ENCODE results near the gene WASL. TPM values are rescaled to one million over a fixed set of nuclear protein-coding genes. Genes with fewer than 3 reads are reported as not detected.

WASL gene
- total RNA-seq, 1 donor from 2014 or later: 42.7 TPM

DNA sequence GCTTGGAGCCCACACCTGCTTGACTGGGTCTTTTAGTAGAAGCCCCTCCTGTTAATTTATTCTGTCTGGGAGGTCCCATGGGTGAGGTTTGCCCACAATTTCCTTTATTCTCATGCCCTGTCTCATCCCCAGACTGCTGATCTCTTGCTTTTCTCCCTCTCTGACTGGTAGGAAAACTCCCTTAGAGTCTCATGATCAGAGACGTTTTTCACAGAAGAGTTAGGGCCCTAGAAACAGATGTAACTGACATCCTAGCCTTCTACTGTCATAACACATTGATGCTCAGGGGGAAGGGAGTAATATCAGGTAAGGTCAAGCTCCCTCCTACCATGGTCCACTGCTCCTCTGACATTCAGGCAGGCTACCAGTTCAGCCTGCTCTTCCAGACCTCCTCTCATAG lies 43.7 kb upstream of the WASL start:
- H3K36me3 Mint-ChIP-seq (ENCODE audit: unreplicated experiment): no peaks in the 10 kb centered on the region
- H3K4me1 Mint-ChIP-seq (ENCODE audit: unreplicated experiment): peaks cover 2% of the 10 kb centered on the region
- DNase-seq (ENCODE audit: extremely low spot score, unreplicated experiment): no peak
- H3K27ac Mint-ChIP-seq (ENCODE audit: unreplicated experiment): no peak overlapping the region
- no peak overlapping the region for H3K4me3 Mint-ChIP-seq (ENCODE audit: unreplicated experiment)
- peaks cover 13% of the 10 kb centered on the region for H3K27me3 Mint-ChIP-seq (ENCODE audit: unreplicated experiment)
- no peak for TF ChIP-seq CTCF (IDR thresholded peaks at IDR 0.05)
- no peaks in the 10 kb centered on the region for H3K9me3 Mint-ChIP-seq (ENCODE audit: unreplicated experiment)

- TF ChIP-seq CTCF (IDR thresholded peaks at IDR 0.05): no peak
- Mint-ChIP-seq H3K4me3 (ENCODE audit: unreplicated experiment) (no peak overlapping the region), H3K27me3 (ENCODE audit: unreplicated experiment) (peaks cover 15% of the 10 kb centered on the region), H3K4me1 (ENCODE audit: unreplicated experiment) (no peaks in the 10 kb centered on the region), H3K9me3 (ENCODE audit: unreplicated experiment) (no peaks in the 10 kb centered on the region), H3K36me3 (ENCODE audit: unreplicated experiment) (no peaks in the 10 kb centered on the region), H3K27ac (ENCODE audit: unreplicated experiment) (no peak overlapping the region)
- DNase-seq (ENCODE audit: extremely low spot score, unreplicated experiment): no peak
Observed at GRCh38 chr7:123791001-123791400, 42.2 kb upstream of the WASL start.

GRCh38 chr7:123789817-123790216 lies 41.0 kb upstream of the WASL start:
- Mint-ChIP-seq H3K9me3 (ENCODE audit: unreplicated experiment) (no peaks in the 10 kb centered on the region), H3K4me1 (ENCODE audit: unreplicated experiment) (no peaks in the 10 kb centered on the region), H3K4me3 (ENCODE audit: unreplicated experiment) (no peak overlapping the region), H3K27me3 (ENCODE audit: unreplicated experiment) (peaks cover 15% of the 10 kb centered on the region), H3K27ac (ENCODE audit: unreplicated experiment) (no peak overlapping the region), H3K36me3 (ENCODE audit: unreplicated experiment) (no peaks in the 10 kb centered on the region)
- no peak for TF ChIP-seq CTCF (IDR thresholded peaks at IDR 0.05)
- no peak for DNase-seq (ENCODE audit: extremely low spot score, unreplicated experiment)

GRCh38 chr7:123789206-123789784 lies 40.5 kb upstream of the WASL start:
- Mint-ChIP-seq H3K36me3 (ENCODE audit: unreplicated experiment) (no peaks in the 10 kb centered on the region), H3K9me3 (ENCODE audit: unreplicated experiment) (no peaks in the 10 kb centered on the region), H3K27ac (ENCODE audit: unreplicated experiment) (no peak overlapping the region), H3K4me3 (ENCODE audit: unreplicated experiment) (no peak overlapping the region), H3K27me3 (ENCODE audit: unreplicated experiment) (peaks cover 15% of the 10 kb centered on the region), H3K4me1 (ENCODE audit: unreplicated experiment) (no peaks in the 10 kb centered on the region)
- no peak for TF ChIP-seq CTCF (IDR thresholded peaks at IDR 0.05)
- DNase-seq (ENCODE audit: extremely low spot score, unreplicated experiment): no peak

DNA sequence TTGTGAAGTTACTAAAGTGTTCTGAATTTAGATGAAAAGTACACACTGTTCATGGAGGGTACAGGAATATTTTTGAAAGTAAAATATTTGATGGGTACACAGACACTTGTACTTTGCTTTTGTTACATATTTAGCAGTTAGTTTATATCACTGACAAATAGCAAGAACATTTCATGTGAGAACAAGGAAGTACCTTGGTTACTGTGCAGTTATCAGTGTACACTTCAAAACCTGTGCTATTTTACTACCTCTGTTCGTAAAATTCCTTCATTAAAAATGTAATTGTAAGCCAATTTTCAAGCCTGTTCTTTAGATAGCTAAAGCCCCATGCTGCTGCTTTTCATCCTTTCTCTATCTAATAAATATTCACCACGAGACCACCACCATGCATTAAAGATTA lies 39.8 kb upstream of the WASL start:
- no peak overlapping the region for H3K27ac Mint-ChIP-seq (ENCODE audit: unreplicated experiment)

More for the DNA sequence above, 39.8 kb upstream of the WASL start:
- no peak for DNase-seq (ENCODE audit: extremely low spot score, unreplicated experiment)
- Mint-ChIP-seq H3K9me3 (ENCODE audit: unreplicated experiment) (no peaks in the 10 kb centered on the region), H3K4me1 (ENCODE audit: unreplicated experiment) (no peaks in the 10 kb centered on the region), H3K4me3 (ENCODE audit: unreplicated experiment) (no peak overlapping the region), H3K36me3 (ENCODE audit: unreplicated experiment) (no peaks in the 10 kb centered on the region), H3K27me3 (ENCODE audit: unreplicated experiment) (peaks cover 15% of the 10 kb centered on the region)
- TF ChIP-seq CTCF (IDR thresholded peaks at IDR 0.05): no peak
